OCI-LY7 (cell line): ENCODE measurements around the gene COL15A1. TPM values are rescaled to one million over a fixed set of nuclear protein-coding genes. Genes with fewer than 3 reads are reported as not detected.

Experiments used
- BruUV-seq: library from RNA; stranded (reverse); fragments of 400-500 nt; replicated peaks from 2 replicates; lab custom pipeline; 2021; lab: Mats Ljungman, UMichigan
- CTCF ChIA-PET: fragments of 300-600 bp; sonication (Branson Sonifier 250); formaldehyde crosslinking; loops from one replicate; lab custom pipeline; 2022; ENCODE audit warnings: antibody characterized with exemption; ENCODE audit not compliant: unreplicated experiment; lab: Charles Lee
- POLR2A ChIA-PET: fragments of 300-600 bp; sonication (Branson Sonifier 250); formaldehyde crosslinking; loops from one replicate; lab custom pipeline; 2022; ENCODE audit warnings: antibody characterized with exemption; lab: Charles Lee
- DNase-seq: peaks from one replicate; pipeline ENCODE4 v3.0.0-alpha.2; 2015; ENCODE audit warnings: low spot score
- H2AFZ ChIP-seq: fragments of 200-600 bp; sonication (generic), shearing (Covaris generic); 2 replicates; pipeline ENCODE4 v1.6.1; 2014; ENCODE audit warnings: mild to moderate bottlenecking, antibody characterized with exemption, low read length, moderate library complexity
- H3K27ac ChIP-seq: fragments of 200-600 bp; sonication (generic); 2 replicates; pipeline ENCODE4 v1.5.1; 2014; ENCODE audit warnings: mixed run types, low read depth, mild to moderate bottlenecking, moderate library complexity, low read length, inconsistent platforms; ENCODE audit not compliant: poor library complexity, severe bottlenecking
- H3K36me3 ChIP-seq: fragments of 200-600 bp; sonication (generic); 2 replicates; pipeline ENCODE4 v1.6.1; 2014; ENCODE audit warnings: mild to moderate bottlenecking, antibody characterized with exemption, low read length, moderate library complexity, mixed read lengths; ENCODE audit not compliant: insufficient read depth
- H3K4me1 ChIP-seq: fragments of 200-600 bp; sonication (generic); 2 replicates; pipeline ENCODE4 v1.5.1; 2014; ENCODE audit warnings: mild to moderate bottlenecking, low read length; ENCODE audit not compliant: insufficient read depth, poor library complexity, severe bottlenecking
- H3K4me2 ChIP-seq: fragments of 200-600 bp; sonication (generic); 2 replicates; pipeline ENCODE4 v1.6.1; 2014; ENCODE audit warnings: mild to moderate bottlenecking, low read length
- H3K4me3 ChIP-seq: fragments of 200-600 bp; sonication (generic); 2 replicates; pipeline ENCODE4 v1.5.1; 2014; ENCODE audit warnings: mild to moderate bottlenecking, low read depth, low read length; ENCODE audit not compliant: poor library complexity, severe bottlenecking
- H3K79me2 ChIP-seq: fragments of 200-600 bp; sonication (generic); 2 replicates; pipeline ENCODE4 v1.6.1; 2016; ENCODE audit warnings: low read depth, mild to moderate bottlenecking, low read length, moderate library complexity, mixed read lengths; ENCODE audit not compliant: insufficient read depth
- H3K9me2 ChIP-seq: fragments of 200-600 bp; sonication (generic); 2 replicates; pipeline ENCODE4 v1.6.1; 2016; ENCODE audit warnings: mild to moderate bottlenecking, low read length, mixed read lengths; ENCODE audit not compliant: insufficient read depth
- H3K9me3 ChIP-seq: fragments of 200-600 bp; sonication (generic); 2 replicates; pipeline ENCODE4 v1.6.1; 2014; ENCODE audit warnings: mild to moderate bottlenecking, mixed run types, low read length, mixed read lengths
- H4K20me1 ChIP-seq: fragments of 200-600 bp; sonication (generic); 2 replicates; pipeline ENCODE4 v1.6.1; 2014; ENCODE audit warnings: mild to moderate bottlenecking, antibody characterized with exemption, low read length, moderate library complexity, mixed read lengths; ENCODE audit not compliant: insufficient read depth
- EZH2phosphoT487 ChIP-seq: fragments of 200-600 bp; sonication (generic); IDR thresholded peaks from 2 replicates; pipeline ENCODE4 v1.6.1; 2018; ENCODE audit warnings: low read depth, borderline replicate concordance, mild to moderate bottlenecking, mixed run types, antibody characterized with exemption, low read length, moderate library complexity, mixed read lengths
- intact Hi-C: fragments of 100-400 bp; cut with micrococcal nuclease; formaldehyde crosslinking; loops from one replicate; pipeline ENCODE4 v1.10.0; 2022; ENCODE audit not compliant: unreplicated experiment
- total RNA-seq, 2 experiments: library from RNA; depleted of rRNA in 1 of 2; stranded (reverse); fragments of >200 nt in 1 of 2; shearing (Covaris generic) in 1 of 2; gene quantifications; 2 replicates each; pipeline ENCODE4 v1.2.3, GENCODE V29; 2014 to 2022
- TF ChIP-seq, protein P1 (sequence below): fragments of 200-600 bp; sonication (generic); conservative IDR thresholded peaks from 2 replicates; pipeline ENCODE4 v1.5.1; 2014; ENCODE audit warnings: mild to moderate bottlenecking, antibody characterized with exemption, low read length, moderate library complexity, mixed read lengths

COL15A1 gene
- total RNA-seq, 2 experiments from 2014 or later, result not detected

DNA sequence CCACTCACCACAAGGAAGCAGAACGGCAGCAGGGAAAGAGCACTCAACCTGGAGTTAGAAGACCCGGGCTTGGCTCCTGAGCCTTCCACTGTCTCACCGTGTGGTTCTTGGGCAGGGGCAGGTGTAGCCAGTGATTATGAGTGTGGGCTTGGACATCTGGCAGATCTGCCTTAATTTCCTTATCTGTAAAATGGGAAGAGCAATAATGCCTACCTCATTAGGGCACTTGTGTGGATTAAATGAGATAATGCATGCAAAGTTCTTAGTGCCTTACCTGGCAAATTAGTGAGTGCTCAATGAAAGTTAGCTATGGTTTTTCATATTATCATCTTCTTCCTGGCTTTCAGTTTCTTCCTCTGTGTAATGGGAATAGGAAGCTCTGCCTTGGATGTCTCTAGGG lies 28.1 kb upstream of the COL15A1 start:
- intact Hi-C loops, result no loop called here
- no peaks in the 10 kb centered on the region for H4K20me1 ChIP-seq
- H3K36me3 ChIP-seq, result no peaks in the 10 kb centered on the region
- POLR2A ChIA-PET, result no interaction called here
- no peaks in the 10 kb centered on the region for H3K9me3 ChIP-seq
- H3K4me2 ChIP-seq, result no peak overlapping the region
- no peak for TF ChIP-seq EZH2phosphoT487
- TF ChIP-seq, protein P1, sequence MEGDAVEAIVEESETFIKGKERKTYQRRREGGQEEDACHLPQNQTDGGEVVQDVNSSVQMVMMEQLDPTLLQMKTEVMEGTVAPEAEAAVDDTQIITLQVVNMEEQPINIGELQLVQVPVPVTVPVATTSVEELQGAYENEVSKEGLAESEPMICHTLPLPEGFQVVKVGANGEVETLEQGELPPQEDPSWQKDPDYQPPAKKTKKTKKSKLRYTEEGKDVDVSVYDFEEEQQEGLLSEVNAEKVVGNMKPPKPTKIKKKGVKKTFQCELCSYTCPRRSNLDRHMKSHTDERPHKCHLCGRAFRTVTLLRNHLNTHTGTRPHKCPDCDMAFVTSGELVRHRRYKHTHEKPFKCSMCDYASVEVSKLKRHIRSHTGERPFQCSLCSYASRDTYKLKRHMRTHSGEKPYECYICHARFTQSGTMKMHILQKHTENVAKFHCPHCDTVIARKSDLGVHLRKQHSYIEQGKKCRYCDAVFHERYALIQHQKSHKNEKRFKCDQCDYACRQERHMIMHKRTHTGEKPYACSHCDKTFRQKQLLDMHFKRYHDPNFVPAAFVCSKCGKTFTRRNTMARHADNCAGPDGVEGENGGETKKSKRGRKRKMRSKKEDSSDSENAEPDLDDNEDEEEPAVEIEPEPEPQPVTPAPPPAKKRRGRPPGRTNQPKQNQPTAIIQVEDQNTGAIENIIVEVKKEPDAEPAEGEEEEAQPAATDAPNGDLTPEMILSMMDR, result no peak
- no peak overlapping the region for H3K4me3 ChIP-seq
- no TSS peak for BruUV-seq
- H2AFZ ChIP-seq, result no peak overlapping the region
- no peak overlapping the region for H3K27ac ChIP-seq
- H3K4me1 ChIP-seq, result no peaks in the 10 kb centered on the region
- H3K79me2 ChIP-seq, result no peaks in the 10 kb centered on the region
- no peak for DNase-seq
- CTCF ChIA-PET, result interaction anchor here (0.5 kb wide), 1 partner anchor 101 kb away, joined by 3 read pairs; no protein-coding TSS in a partner anchor
- no peaks in the 10 kb centered on the region for H3K9me2 ChIP-seq

DNA sequence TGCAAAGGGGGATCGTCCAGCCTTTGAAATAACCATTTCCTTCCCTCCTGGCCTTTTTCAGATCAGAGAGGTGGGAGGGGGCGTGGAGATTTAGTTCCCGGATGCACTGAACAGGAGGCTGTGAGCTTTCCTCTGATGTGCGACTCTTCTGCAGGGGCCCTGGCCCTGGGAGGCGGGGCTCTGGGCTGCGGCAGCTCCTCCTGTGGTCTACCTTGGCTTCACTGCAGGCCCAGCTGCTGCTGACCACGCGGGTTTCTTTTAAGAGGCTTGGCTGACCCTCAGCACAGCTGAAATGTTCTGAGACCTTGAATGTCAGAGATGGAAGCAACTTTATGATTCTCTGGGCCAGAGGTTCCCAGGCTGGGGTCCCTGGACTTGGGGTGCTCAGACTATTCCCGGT lies 27.0 kb upstream of the COL15A1 start:
- H3K79me2 ChIP-seq, result no peaks in the 10 kb centered on the region
- POLR2A ChIA-PET, result no interaction called here
- no peak overlapping the region for H3K4me2 ChIP-seq
- no peaks in the 10 kb centered on the region for H3K4me1 ChIP-seq
- TF ChIP-seq, protein P1, result no peak
- no peak for TF ChIP-seq EZH2phosphoT487
- no peaks in the 10 kb centered on the region for H3K9me2 ChIP-seq
- H3K36me3 ChIP-seq, result no peaks in the 10 kb centered on the region
- no peaks in the 10 kb centered on the region for H4K20me1 ChIP-seq
- CTCF ChIA-PET, result no interaction called here
- H3K4me3 ChIP-seq, result no peak overlapping the region
- intact Hi-C loops, result no loop called here
- no peak for DNase-seq
- no peak overlapping the region for H3K27ac ChIP-seq
- no TSS peak for BruUV-seq
- H3K9me3 ChIP-seq, result no peaks in the 10 kb centered on the region
- no peak overlapping the region for H2AFZ ChIP-seq

DNA sequence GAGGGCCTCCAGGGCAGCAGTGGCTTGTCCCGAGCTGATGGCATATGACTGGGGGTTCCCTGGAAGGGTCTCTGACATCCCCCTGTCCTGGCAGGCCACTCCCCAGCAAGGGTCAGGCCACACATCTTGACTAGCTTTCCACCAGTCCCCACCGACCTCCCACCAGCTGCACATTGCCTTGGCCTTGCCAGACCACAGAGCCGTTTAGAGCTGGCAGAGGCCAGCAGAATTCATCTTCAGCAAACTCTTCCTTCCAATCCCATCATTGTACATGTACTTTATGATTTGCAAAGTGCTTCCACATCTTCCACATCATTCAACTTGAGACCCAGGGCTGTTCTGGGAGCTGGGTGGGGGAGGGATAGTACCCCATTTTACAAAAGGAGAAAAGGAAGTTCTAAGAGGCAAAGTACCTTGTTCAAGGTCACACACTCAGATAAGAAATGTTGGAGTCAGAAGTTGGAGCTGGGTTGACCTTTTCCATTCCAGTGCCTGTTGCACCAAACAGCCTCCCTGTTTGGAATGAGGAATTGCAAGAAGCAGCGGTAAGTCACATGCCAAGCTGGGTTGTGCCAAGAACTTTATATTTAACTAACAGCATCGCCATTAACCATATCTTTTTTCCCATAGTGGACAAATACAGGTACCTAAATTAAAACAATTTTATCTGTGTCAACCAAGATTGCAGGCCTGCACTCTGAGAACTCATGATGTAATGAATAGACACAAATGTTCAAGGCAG lies 25.8 kb upstream of the COL15A1 start:
- H3K4me2 ChIP-seq, result no peak overlapping the region
- H3K79me2 ChIP-seq, result no peaks in the 10 kb centered on the region
- no peaks in the 10 kb centered on the region for H3K36me3 ChIP-seq
- H3K27ac ChIP-seq, result no peak overlapping the region
- no peaks in the 10 kb centered on the region for H3K9me2 ChIP-seq
- no peaks in the 10 kb centered on the region for H3K4me1 ChIP-seq
- H3K9me3 ChIP-seq, result no peaks in the 10 kb centered on the region
- no peak overlapping the region for H3K4me3 ChIP-seq
- TF ChIP-seq, protein P1, result no peak
- TF ChIP-seq EZH2phosphoT487, result no peak
- intact Hi-C loops, result no loop called here
- POLR2A ChIA-PET, result no interaction called here
- no peak for DNase-seq
- CTCF ChIA-PET, result no interaction called here
- H4K20me1 ChIP-seq, result no peaks in the 10 kb centered on the region
- no peak overlapping the region for H2AFZ ChIP-seq
- BruUV-seq, result no TSS peak
